ENCODE results near the gene ARHGEF11.

DNA sequence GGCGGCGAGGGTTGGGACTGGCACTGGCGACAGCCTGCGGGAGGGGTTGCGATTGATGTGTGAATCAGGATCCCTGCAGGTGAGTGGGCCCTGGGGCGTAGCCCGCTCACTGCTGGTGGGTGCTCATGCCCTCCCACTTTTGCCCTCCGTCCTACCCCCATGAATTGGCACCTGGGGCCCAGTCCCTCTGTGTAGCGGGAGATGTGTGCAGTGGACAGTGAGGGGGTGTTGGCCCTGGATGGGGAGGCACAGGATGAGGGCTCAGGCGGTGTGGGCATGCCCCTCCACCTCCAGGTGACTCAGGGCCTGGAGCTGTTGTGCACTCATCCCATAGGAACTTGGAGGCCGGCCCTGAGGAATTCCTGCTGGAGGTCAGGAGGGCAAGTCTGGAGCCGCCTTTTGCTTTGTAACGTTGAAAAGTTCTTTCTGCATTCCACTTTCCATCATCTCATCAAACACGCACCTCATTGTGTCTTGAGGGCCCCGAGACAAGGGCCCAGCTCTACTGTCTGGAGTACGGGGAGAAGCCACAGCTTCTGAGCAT lies 149.0 kb downstream of the ARHGEF11 start:
- no peak for TF ChIP-seq CTCF (conservative IDR thresholded peaks at IDR 0.05)
- TF ChIP-seq ZFX (IDR thresholded peaks at IDR 0.05), result no peak
